Sigmoid colon (tissue), 7 donors: Measurements from ENCODE around the gene DGAT2L6. TPM values are rescaled to one million over a fixed set of nuclear protein-coding genes. Genes with fewer than 3 reads are reported as not detected.

Experiments
- DNase-seq: peaks from one replicate; pipeline ENCODE4 v3.0.0-alpha.2; 2019
- H3K27ac ChIP-seq, 4 donors: fragments of 200-600 bp; sonication (generic); one replicate each; pipeline ENCODE4 v1.5.1; 2016 to 2019; ENCODE audit warnings: mild to moderate bottlenecking in 1 of 4
- H3K27me3 ChIP-seq, 3 donors: fragments of 200-600 bp; sonication (generic); one replicate each; pipeline ENCODE4 v1.5.1; 2019; ENCODE audit warnings: mild to moderate bottlenecking in 1 of 3
- H3K36me3 ChIP-seq, 4 donors: fragments of 200-600 bp; sonication (generic); one replicate each; pipeline ENCODE4 v1.5.1; 2016 to 2019
- H3K4me1 ChIP-seq, 4 donors: fragments of 200-600 bp; sonication (generic); one replicate each; pipeline ENCODE4 v1.5.1; 2017 to 2019
- H3K4me3 ChIP-seq, 4 donors: fragments of 200-600 bp; sonication (generic); one replicate each; pipeline ENCODE4 v1.5.1; 2017 to 2019; ENCODE audit warnings: mild to moderate bottlenecking in 2 of 4, moderate library complexity in 1 of 4
- H3K9me3 ChIP-seq, 4 donors: fragments of 200-600 bp in 3 of 4; sonication (generic) in 3 of 4; one replicate each; pipeline versions ENCODE4 v1.5.1 to v1.6.1; 2013 to 2019
- EP300 ChIP-seq, 4 donors: sonication (generic); formaldehyde crosslinking; IDR thresholded peaks; one replicate each; pipeline ENCODE4 v1.6.1; 2017; ENCODE audit warnings: antibody characterized with exemption in 4 of 4
- POLR2A ChIP-seq, 2 donors: fragments of 450-650 bp; IDR thresholded peaks; one replicate each; pipeline ENCODE4 v1.6.1; 2016; ENCODE audit warnings: antibody characterized with exemption in 2 of 2, mild to moderate bottlenecking in 2 of 2, moderate library complexity in 2 of 2
- POLR2AphosphoS5 ChIP-seq, 4 donors: sonication (generic); formaldehyde crosslinking; IDR thresholded peaks; one replicate each; pipeline ENCODE4 v1.6.1; 2017; ENCODE audit warnings: antibody characterized with exemption in 4 of 4
- WGBS, 2 donors: extraction: QIAGEN DNeasy Blood & Tissue Kit; methylation state at CpG; one replicate each; pipeline ENCODE4 v1.1.7; 2013; 5-methylcytosine and 5-hydroxymethylcytosine counted together
- intact Hi-C: fragments of 100-400 bp; cut with DNase I; formaldehyde crosslinking; loops from one replicate; pipeline ENCODE4 v1.15.1; 2023
- polyA plus RNA-seq, 3 donors: library from polyadenylated mRNA; stranded (reverse); fragments of 200-250 nt; gene quantifications; one replicate each; pipeline ENCODE4 v1.2.3, GENCODE V29; 2013
- total RNA-seq, 4 donors: library from RNA; depleted of rRNA; stranded (reverse); fragments of >200 nt; gene quantifications; one replicate each; pipeline ENCODE4 v1.1.0, GENCODE V29; 2016
- TF ChIP-seq, protein P1 (sequence below), 4 experiments: fragments of 450-650 bp in 3 of 4; fragments of 200-600 bp in 1 of 4; IDR thresholded peaks; one replicate each; pipeline ENCODE4 v1.5.1; 2016 to 2019; ENCODE audit warnings: antibody characterized with exemption in 4 of 4, mild to moderate bottlenecking in 3 of 4, moderate library complexity in 2 of 4
- donor health status: healthy with polysubstance abuse.
- donor health status: Bipolar disorder and iron deficiency.
- donor health status: healthy.

DGAT2L6 gene
- total and polyA plus RNA-seq, 7 donors: not detected

DNA sequence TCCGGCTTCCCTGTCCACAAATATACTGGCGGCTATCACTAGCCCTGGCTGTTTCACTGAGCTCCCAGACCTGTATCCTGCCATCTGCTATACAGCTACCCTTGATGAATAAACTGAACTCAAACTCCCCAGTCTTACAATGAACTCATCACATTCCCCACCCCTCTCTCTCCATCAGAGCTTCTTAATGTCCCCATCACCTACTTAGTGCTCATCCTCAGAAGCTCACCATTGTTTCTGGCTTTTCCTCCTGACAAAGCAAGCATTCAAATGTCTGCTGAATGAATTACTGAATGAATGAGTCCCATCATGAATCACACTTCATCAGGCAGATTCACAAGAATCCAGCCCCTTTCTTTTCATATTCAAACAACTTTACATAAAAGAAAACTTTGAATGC lies 5.7 kb upstream of the DGAT2L6 start:
- H3K4me1 ChIP-seq: peaks cover 0 to 6% (median 0%) of the 10 kb centered on the region in 4 donors
- no peaks in the 10 kb centered on the region for H3K36me3 ChIP-seq
- 53 to 71% methylated on average over 2 of the region's 2 CpGs for WGBS, 2 donors
- no peak overlapping the region for H3K4me3 ChIP-seq
- TF ChIP-seq POLR2AphosphoS5 (IDR thresholded peaks at IDR 0.05) (no peak), POLR2A (IDR thresholded peaks at IDR 0.05) (no peak), EP300 (IDR thresholded peaks at IDR 0.05) (no peak)
- TF ChIP-seq, protein P1, sequence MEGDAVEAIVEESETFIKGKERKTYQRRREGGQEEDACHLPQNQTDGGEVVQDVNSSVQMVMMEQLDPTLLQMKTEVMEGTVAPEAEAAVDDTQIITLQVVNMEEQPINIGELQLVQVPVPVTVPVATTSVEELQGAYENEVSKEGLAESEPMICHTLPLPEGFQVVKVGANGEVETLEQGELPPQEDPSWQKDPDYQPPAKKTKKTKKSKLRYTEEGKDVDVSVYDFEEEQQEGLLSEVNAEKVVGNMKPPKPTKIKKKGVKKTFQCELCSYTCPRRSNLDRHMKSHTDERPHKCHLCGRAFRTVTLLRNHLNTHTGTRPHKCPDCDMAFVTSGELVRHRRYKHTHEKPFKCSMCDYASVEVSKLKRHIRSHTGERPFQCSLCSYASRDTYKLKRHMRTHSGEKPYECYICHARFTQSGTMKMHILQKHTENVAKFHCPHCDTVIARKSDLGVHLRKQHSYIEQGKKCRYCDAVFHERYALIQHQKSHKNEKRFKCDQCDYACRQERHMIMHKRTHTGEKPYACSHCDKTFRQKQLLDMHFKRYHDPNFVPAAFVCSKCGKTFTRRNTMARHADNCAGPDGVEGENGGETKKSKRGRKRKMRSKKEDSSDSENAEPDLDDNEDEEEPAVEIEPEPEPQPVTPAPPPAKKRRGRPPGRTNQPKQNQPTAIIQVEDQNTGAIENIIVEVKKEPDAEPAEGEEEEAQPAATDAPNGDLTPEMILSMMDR (IDR thresholded peaks at IDR 0.05): no peak
- no peak overlapping the region for H3K27ac ChIP-seq
- no peak for DNase-seq
- H3K9me3 ChIP-seq: no peaks in the 10 kb centered on the region
- no peaks in the 10 kb centered on the region for H3K27me3 ChIP-seq
- intact Hi-C loops: no loop called here

DNA sequence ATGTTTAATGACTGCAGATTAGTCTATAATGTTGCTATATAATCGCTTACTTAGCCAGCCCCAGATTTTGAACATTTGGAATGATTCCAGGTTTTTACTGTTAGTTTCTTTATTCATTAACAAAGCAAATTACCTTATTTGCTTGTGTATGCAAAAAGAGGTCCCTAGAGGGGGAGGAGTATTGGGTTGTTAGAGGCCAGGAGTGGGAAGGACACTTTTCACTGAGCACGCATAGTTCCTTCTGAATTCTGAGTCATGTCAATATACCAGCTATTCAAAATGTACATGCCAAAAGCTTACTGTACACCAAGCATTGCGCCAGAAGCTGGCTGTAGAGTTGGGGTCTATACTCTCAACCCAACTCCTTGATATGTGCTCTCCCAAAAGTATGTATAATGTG lies 5.1 kb upstream of the DGAT2L6 start:
- no peaks in the 10 kb centered on the region for H3K9me3 ChIP-seq
- WGBS, 2 donors: 23 to 74% methylated on average over 3 of the region's 3 CpGs
- DNase-seq: no peak
- no peaks in the 10 kb centered on the region for H3K36me3 ChIP-seq
- intact Hi-C loops: no loop called here
- H3K27ac ChIP-seq: no peak overlapping the region
- H3K4me3 ChIP-seq: no peak overlapping the region
- TF ChIP-seq POLR2AphosphoS5 (IDR thresholded peaks at IDR 0.05) (no peak), POLR2A (IDR thresholded peaks at IDR 0.05) (no peak), EP300 (IDR thresholded peaks at IDR 0.05) (no peak)
- TF ChIP-seq, protein P1 (IDR thresholded peaks at IDR 0.05): no peak
- H3K27me3 ChIP-seq: no peaks in the 10 kb centered on the region
- peaks cover 0 to 6% (median 0%) of the 10 kb centered on the region in 4 donors for H3K4me1 ChIP-seq

DNA sequence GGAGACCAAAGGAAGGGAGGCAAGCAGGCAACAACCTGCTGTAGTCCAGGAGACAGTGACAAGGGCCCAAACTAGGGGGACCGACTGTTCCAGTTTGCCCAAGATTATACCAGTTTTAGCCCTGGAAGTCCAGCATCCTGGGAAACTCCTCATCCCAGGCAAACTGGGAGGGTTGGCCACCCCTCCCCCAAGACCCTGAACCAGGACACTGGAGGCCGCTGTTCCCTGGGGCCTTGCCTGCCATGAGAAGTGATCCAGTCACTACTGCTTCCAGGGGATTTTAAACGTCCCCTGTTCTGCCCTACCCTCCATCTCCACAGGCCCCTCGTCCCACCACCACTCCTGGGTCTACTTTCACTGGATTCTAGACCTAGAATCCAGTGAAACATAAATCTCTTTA lies 4.3 kb upstream of the DGAT2L6 start:
- WGBS, 2 donors: 85 to 88% methylated on average over 4 of the region's 4 CpGs
- intact Hi-C loops: no loop called here
- H3K36me3 ChIP-seq: no peaks in the 10 kb centered on the region
- H3K27me3 ChIP-seq: no peaks in the 10 kb centered on the region
- no peak for TF ChIP-seq POLR2AphosphoS5 (IDR thresholded peaks at IDR 0.05)
- no peak for TF ChIP-seq EP300 (IDR thresholded peaks at IDR 0.05)
- TF ChIP-seq, protein P1 (IDR thresholded peaks at IDR 0.05): no peak
- no peak for TF ChIP-seq POLR2A (IDR thresholded peaks at IDR 0.05)
- H3K4me1 ChIP-seq: peaks cover 0 to 6% (median 0%) of the 10 kb centered on the region in 4 donors
- no peak overlapping the region for H3K27ac ChIP-seq
- H3K9me3 ChIP-seq: no peaks in the 10 kb centered on the region
- DNase-seq: no peak
- no peak overlapping the region for H3K4me3 ChIP-seq

DNA sequence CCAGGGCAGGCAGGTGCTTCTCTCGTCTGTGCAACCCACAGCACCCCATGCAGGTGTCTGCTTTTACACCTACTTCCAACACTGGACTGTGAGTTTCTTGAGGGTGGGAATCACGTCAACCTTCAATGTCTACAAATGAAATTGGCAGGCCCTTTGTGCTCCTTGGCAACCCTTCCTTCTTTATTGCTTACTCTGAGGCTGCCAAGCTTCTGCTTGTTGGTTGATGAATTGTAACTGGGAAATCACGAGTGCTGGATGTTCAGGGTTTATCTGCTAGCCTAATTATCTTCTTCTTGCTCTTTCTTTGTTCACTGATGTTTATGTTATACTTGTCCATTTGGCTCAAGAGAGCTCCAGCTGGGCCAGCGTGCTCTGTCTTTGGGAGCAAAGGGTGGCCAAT lies 2.5 kb upstream of the DGAT2L6 start:
- no peaks in the 10 kb centered on the region for H3K27me3 ChIP-seq
- WGBS, 2 donors: 18 to 51% methylated on average over 4 of the region's 4 CpGs
- no peak overlapping the region for H3K27ac ChIP-seq
- no peaks in the 10 kb centered on the region for H3K4me1 ChIP-seq
- intact Hi-C loops: no loop called here
- no peak for DNase-seq
- H3K9me3 ChIP-seq: no peaks in the 10 kb centered on the region
- no peaks in the 10 kb centered on the region for H3K36me3 ChIP-seq
- TF ChIP-seq POLR2AphosphoS5 (IDR thresholded peaks at IDR 0.05) (no peak), EP300 (IDR thresholded peaks at IDR 0.05) (no peak), POLR2A (IDR thresholded peaks at IDR 0.05) (no peak)
- TF ChIP-seq, protein P1 (IDR thresholded peaks at IDR 0.05): no peak
- no peak overlapping the region for H3K4me3 ChIP-seq

DNA sequence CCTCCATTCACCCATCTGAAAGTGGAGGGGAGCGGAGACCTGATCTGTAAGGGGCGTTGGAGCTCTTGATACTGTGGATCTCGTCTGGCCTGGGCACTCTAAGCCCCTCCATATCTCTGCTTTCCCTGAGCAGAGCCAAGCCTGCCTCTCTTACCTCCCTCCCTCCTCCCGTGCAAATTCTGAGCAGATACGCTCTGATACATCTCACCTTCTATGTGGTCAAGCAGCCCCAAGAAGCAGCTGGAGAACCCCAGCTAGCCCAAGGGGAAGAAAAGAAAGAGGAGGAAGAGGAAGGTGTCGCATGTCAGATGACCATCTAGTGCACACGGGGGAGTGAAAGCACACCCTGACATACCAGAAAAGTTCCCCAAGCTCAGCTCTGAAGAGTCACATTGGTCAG lies 1.9 kb upstream of the DGAT2L6 start:
- WGBS, 2 donors: 84 to 92% methylated on average over 7 of the region's 7 CpGs
- no peaks in the 10 kb centered on the region for H3K4me1 ChIP-seq
- DNase-seq: no peak
- H3K9me3 ChIP-seq: no peaks in the 10 kb centered on the region
- H3K27me3 ChIP-seq: no peaks in the 10 kb centered on the region
- no peak overlapping the region for H3K4me3 ChIP-seq
- H3K27ac ChIP-seq: no peak overlapping the region
- intact Hi-C loops: no loop called here
- H3K36me3 ChIP-seq: no peaks in the 10 kb centered on the region
- TF ChIP-seq, protein P1 (IDR thresholded peaks at IDR 0.05): no peak
- no peak for TF ChIP-seq EP300 (IDR thresholded peaks at IDR 0.05)
- no peak for TF ChIP-seq POLR2AphosphoS5 (IDR thresholded peaks at IDR 0.05)
- no peak for TF ChIP-seq POLR2A (IDR thresholded peaks at IDR 0.05)
